Measurements from ENCODE around the gene ZNF217. TPM values are rescaled to one million over a fixed set of nuclear protein-coding genes. Genes with fewer than 3 reads are reported as not detected.
A peak's percentile ranks its signal among the peaks of the same experiment; 100 is the strongest.

The ZNF217 gene
- total and polyA plus RNA-seq, 10 of the 15 experiments (the other 5 are each of a cell fraction or from before 2014, with no cell fraction given): 8.5 to 76.6 (median 40.6) TPM

- 0 out of 4 replicates have a peak, but pooled peaks of 1 of the 2 experiments have one; percentile 7 for TF ChIP-seq BHLHE40 (IDR thresholded peaks at IDR 0.05; ENCODE audit: borderline replicate concordance in 1 of 2, low read depth in 2 of 2, low read length in 1 of 2)
- no peak for TF ChIP-seq SREBF1 (IDR thresholded peaks at IDR 0.05; ENCODE audit: low read length)
- no peak for TF ChIP-seq IRF3 (IDR thresholded peaks at IDR 0.05)
- no peak for TF ChIP-seq NBN (IDR thresholded peaks at IDR 0.05)
- TF ChIP-seq SREBF2 (IDR thresholded peaks at IDR 0.05; ENCODE audit: low read length): no peak
- TF ChIP-seq RAD21 (IDR thresholded peaks at IDR 0.05; ENCODE audit: insufficient read depth, low read depth, low read length): no peak
- no peak for TF ChIP-seq BCL3 (IDR thresholded peaks at IDR 0.05; ENCODE audit: borderline replicate concordance, insufficient read depth, low read depth, low read length, poor library complexity, severe bottlenecking)
- no peak for TF ChIP-seq SMAD1 (IDR thresholded peaks at IDR 0.05; ENCODE audit: low read depth, partially characterized antibody)
- TF ChIP-seq SMAD5 (IDR thresholded peaks at IDR 0.05; ENCODE audit: low read depth): no peak
- peak; percentile 55; the same call in 1 of the 2 replicates for TF ChIP-seq MXI1 (IDR thresholded peaks at IDR 0.05; ENCODE audit: low read depth, low read length)
- no peak for TF ChIP-seq ZBTB11 (CRISPR knock-in tag; IDR thresholded peaks at IDR 0.05)
- no peak for TF ChIP-seq ZNF384 (IDR thresholded peaks at IDR 0.05; ENCODE audit: borderline replicate concordance, low read depth, low read length)
- no peak for TF ChIP-seq GATAD2B (conservative IDR thresholded peaks at IDR 0.05; ENCODE audit: low read depth)
- TF ChIP-seq TCF12 (IDR thresholded peaks at IDR 0.05; ENCODE audit: low read depth, low read length): no peak
- TF ChIP-seq SMC3 (IDR thresholded peaks at IDR 0.05; ENCODE audit: borderline replicate concordance, low read length): no peak
- peak; percentile 47; the same call in 1 of the 2 replicates for TF ChIP-seq SMARCA5 (IDR thresholded peaks at IDR 0.05)
- TF ChIP-seq MTA2 (IDR thresholded peaks at IDR 0.05; ENCODE audit: low read depth): peak; percentile 56; the same call in 1 of the 2 replicates
- TF ChIP-seq ATF2 (IDR thresholded peaks at IDR 0.05; ENCODE audit: low read length): no peak
- no peak for TF ChIP-seq MYB (IDR thresholded peaks at IDR 0.05; ENCODE audit: borderline replicate concordance, low read depth, low read length)
- TF ChIP-seq FOS (IDR thresholded peaks at IDR 0.05; ENCODE audit: borderline replicate concordance, extremely low read depth, insufficient read length): no peak
These were observed 23.0 kb downstream of the ZNF217 start (continued) for GRCh38 chr20:53570446-53571276.

Measured in GM12878 (cell line).